Gastroesophageal sphincter (tissue), 4 donors: ENCODE data around the gene NCF2. TPM values are rescaled to one million over a fixed set of nuclear protein-coding genes. Genes with fewer than 3 reads are reported as not detected.
A peak's percentile ranks its signal among the peaks of the same experiment; 100 is the strongest.

Experiments
- ATAC-seq: fragments of 150-250 bp; one replicate; pipeline ENCODE4 v1.9.1; 2016; ENCODE audit warnings: mild to moderate bottlenecking, moderate library complexity
- H3K27ac ChIP-seq, 4 donors: fragments of 200-600 bp; sonication (generic) in 3 of 4; 1 replicate in 3 of 4; 2 replicates in 1 of 4; pipeline ENCODE4 v1.5.1; 2016 to 2019
- H3K27me3 ChIP-seq: fragments of 200-600 bp; sonication (generic); one replicate; pipeline ENCODE4 v1.5.1; 2019
- H3K36me3 ChIP-seq, 2 donors: fragments of 200-600 bp; sonication (generic); one replicate each; pipeline ENCODE4 v1.5.1; 2019; ENCODE audit warnings: control low read depth in 1 of 2
- H3K4me1 ChIP-seq, 3 donors: fragments of 200-600 bp; sonication (generic); 1 replicate in 2 of 3; 2 replicates in 1 of 3; pipeline ENCODE4 v1.5.1; 2016 to 2019; ENCODE audit warnings: control low read depth in 2 of 3
- H3K4me3 ChIP-seq, 2 donors: fragments of 200-600 bp; sonication (generic); one replicate each; pipeline ENCODE4 v1.5.1; 2019; ENCODE audit warnings: mild to moderate bottlenecking in 1 of 2, moderate library complexity in 1 of 2
- H3K9me3 ChIP-seq, 3 donors: fragments of 200-600 bp; sonication (generic); one replicate each; pipeline ENCODE4 v1.5.1; 2017 to 2019; ENCODE audit warnings: control low read depth in 2 of 3
- EP300 ChIP-seq: sonication (generic); formaldehyde crosslinking; IDR thresholded peaks from one replicate; pipeline ENCODE4 v1.6.1; 2017; ENCODE audit warnings: antibody characterized with exemption, mild to moderate bottlenecking
- POLR2A ChIP-seq, 2 donors: fragments of 450-650 bp; IDR thresholded peaks; one replicate each; pipeline ENCODE4 v1.6.1; 2017; ENCODE audit warnings: antibody characterized with exemption in 2 of 2, mild to moderate bottlenecking in 2 of 2, moderate library complexity in 1 of 2
- POLR2AphosphoS5 ChIP-seq: sonication (generic); formaldehyde crosslinking; IDR thresholded peaks from one replicate; pipeline ENCODE4 v1.6.1; 2017; ENCODE audit warnings: antibody characterized with exemption
- WGBS, 2 donors: methylation state at CpG; one replicate each; pipeline ENCODE4 v1.1.5; 2018; ENCODE audit warnings: low coverage in 1 of 2; 5-methylcytosine and 5-hydroxymethylcytosine counted together
- total RNA-seq, 4 donors: library from RNA; depleted of rRNA; stranded (reverse); fragments of >200 nt; gene quantifications; one replicate each; pipeline ENCODE4 v1.1.0, GENCODE V29; 2016
- TF ChIP-seq, protein P1 (sequence below), 4 experiments: fragments of 200-600 bp in 2 of 4; fragments of 450-650 bp in 2 of 4; sonication (generic) in 1 of 4; IDR thresholded peaks; one replicate each; pipeline ENCODE4 v1.5.1; 2017 to 2019; ENCODE audit warnings: antibody characterized with exemption in 4 of 4, mild to moderate bottlenecking in 2 of 4, moderate library complexity in 2 of 4

Gene NCF2
- total RNA-seq, 4 donors from 2014 or later, result 3.7 to 22.0 (median 13.8) TPM

- peaks cover 3 to 31% (median 9%) of the 10 kb centered on the region in 3 donors for H3K4me1 ChIP-seq
- H3K9me3 ChIP-seq, result no peaks in the 10 kb centered on the region
- TF ChIP-seq EP300 (no peak), POLR2A (IDR thresholded peaks at IDR 0.05) (no peak), POLR2AphosphoS5 (no peak)
- TF ChIP-seq, protein P1, sequence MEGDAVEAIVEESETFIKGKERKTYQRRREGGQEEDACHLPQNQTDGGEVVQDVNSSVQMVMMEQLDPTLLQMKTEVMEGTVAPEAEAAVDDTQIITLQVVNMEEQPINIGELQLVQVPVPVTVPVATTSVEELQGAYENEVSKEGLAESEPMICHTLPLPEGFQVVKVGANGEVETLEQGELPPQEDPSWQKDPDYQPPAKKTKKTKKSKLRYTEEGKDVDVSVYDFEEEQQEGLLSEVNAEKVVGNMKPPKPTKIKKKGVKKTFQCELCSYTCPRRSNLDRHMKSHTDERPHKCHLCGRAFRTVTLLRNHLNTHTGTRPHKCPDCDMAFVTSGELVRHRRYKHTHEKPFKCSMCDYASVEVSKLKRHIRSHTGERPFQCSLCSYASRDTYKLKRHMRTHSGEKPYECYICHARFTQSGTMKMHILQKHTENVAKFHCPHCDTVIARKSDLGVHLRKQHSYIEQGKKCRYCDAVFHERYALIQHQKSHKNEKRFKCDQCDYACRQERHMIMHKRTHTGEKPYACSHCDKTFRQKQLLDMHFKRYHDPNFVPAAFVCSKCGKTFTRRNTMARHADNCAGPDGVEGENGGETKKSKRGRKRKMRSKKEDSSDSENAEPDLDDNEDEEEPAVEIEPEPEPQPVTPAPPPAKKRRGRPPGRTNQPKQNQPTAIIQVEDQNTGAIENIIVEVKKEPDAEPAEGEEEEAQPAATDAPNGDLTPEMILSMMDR (IDR thresholded peaks at IDR 0.05), result no peak
- H3K27ac ChIP-seq, result no peak overlapping the region
- no peak overlapping the region for H3K4me3 ChIP-seq
- no peaks in the 10 kb centered on the region for H3K36me3 ChIP-seq
- ATAC-seq, result no peak
- 57 to 67% methylated on average over 3 of the region's 3 CpGs for WGBS, 2 donors
- no peaks in the 10 kb centered on the region for H3K27me3 ChIP-seq
Observed at GRCh38 chr1:183612407-183612806, 22.1 kb upstream of the NCF2 start.

DNA sequence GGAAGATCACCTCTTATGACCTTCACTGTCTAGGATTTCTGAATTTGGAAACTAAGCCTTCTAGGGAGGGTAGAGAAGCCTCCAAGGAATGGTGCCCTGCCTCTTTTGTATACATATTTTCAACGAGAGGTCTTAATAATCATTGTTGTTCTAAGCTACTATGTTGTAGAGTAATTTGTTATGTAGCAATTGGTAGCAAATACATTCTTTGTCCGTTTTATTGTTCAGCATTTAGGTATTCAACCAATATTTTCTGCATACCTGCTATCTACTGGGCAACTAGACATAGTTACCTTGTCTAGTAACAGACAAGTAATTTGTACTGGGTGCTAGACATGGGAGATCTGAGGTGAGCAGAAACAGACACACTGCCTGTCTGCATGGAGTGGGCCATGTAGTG lies 20.8 kb upstream of the NCF2 start:
- H3K36me3 ChIP-seq, result no peaks in the 10 kb centered on the region
- H3K4me3 ChIP-seq, result no peak overlapping the region
- peaks cover 3 to 31% (median 9%) of the 10 kb centered on the region in 3 donors for H3K4me1 ChIP-seq
- H3K27me3 ChIP-seq, result no peaks in the 10 kb centered on the region
- ATAC-seq, result no peak
- no peaks in the 10 kb centered on the region for H3K9me3 ChIP-seq
- TF ChIP-seq EP300 (no peak), POLR2A (IDR thresholded peaks at IDR 0.05) (no peak), POLR2AphosphoS5 (no peak)
- TF ChIP-seq, protein P1 (IDR thresholded peaks at IDR 0.05), result no peak
- no peak overlapping the region for H3K27ac ChIP-seq
- WGBS, 2 donors, result 62% methylated on average over 2 of the region's 2 CpGs

GRCh38 chr1:183609759-183610452 lies 19.6 kb upstream of the NCF2 start:
- no peak for ATAC-seq
- peak overlapping the region; percentile 35 to 63 (median 56) for H3K27ac ChIP-seq
- H3K4me3 ChIP-seq, result no peak overlapping the region
- TF ChIP-seq POLR2AphosphoS5 (no peak), EP300 (no peak)
- peaks cover 3 to 31% (median 9%) of the 10 kb centered on the region in 3 donors for H3K4me1 ChIP-seq
- no peaks in the 10 kb centered on the region for H3K9me3 ChIP-seq
- no peaks in the 10 kb centered on the region for H3K36me3 ChIP-seq
- no peaks in the 10 kb centered on the region for H3K27me3 ChIP-seq
- WGBS, 2 donors, result 4 to 13% methylated on average over 2 to 3 of the region's 3 CpGs

DNA sequence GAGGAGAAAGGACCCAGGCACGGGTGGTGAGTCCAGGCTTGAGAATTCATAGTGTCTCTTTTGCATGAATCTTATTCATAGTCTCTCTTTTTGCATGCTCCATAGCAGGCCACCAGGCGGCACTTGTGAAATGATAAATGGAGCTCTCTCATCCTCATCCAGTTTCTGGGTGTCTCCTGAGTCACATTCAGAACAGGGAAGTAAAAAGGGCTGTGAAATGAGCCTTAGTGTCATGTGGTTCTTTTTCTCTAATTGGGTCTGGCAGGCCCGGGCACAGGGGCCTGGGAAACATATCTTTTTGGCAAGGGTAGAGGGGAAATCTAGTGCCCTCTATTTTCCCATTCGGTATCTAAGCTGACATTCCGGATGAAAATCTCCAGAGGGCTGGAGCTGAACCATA lies 19.1 kb upstream of the NCF2 start:
- Histone ChIP-seq H3K27me3 (no peaks in the 10 kb centered on the region), H3K4me1 (peaks cover 3 to 31% (median 9%) of the 10 kb centered on the region in 3 donors), H3K36me3 (no peaks in the 10 kb centered on the region), H3K9me3 (no peaks in the 10 kb centered on the region), H3K4me3 (no peak overlapping the region), H3K27ac (peak overlapping the region; percentile 35 to 63 (median 53))
- ATAC-seq, result peak; percentile 86
- 0 to 7% methylated on average over 4 to 5 of the region's 5 CpGs for WGBS, 2 donors
- TF ChIP-seq POLR2AphosphoS5, result no peak
- TF ChIP-seq, protein P1 (IDR thresholded peaks at IDR 0.05), result peak; percentile 26 to 70 (median 67)

DNA sequence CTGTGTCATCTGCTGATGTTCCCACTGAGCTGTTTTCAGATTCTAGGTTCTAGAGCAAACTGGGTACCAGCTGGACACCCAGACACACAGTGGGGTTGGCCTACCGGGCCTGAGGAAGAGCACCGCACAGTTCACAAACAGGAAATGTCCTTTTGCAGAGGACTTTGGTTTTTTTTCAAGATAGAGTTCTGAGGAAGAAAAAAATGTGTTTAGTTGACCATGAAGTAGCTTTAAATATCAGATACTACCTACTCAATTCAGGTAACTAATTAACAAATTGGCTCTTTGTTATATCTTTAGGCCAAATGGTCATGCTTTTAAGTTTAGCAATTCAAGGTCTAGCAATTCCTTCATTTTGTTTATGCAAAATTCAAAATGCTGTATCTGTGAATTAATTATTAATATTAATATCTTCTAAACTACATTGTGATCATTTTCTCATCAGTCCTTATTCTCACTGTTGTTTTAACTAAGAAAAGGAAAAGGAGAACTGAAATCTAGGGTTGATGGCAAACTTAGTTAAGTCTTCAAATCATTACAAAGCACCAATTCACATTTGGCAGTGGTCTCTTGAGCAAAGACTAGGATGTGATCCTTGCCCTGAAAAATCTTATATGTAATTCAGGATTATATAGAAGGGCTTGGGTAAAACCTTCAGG lies 17.2 kb upstream of the NCF2 start:
- H3K36me3 ChIP-seq, result no peaks in the 10 kb centered on the region
- ATAC-seq, result no peak
- 74 to 94% methylated on average over 2 of the region's 2 CpGs for WGBS, 2 donors
- no peak overlapping the region for H3K4me3 ChIP-seq
- no peak overlapping the region for H3K27ac ChIP-seq
- H3K9me3 ChIP-seq, result no peaks in the 10 kb centered on the region
- H3K27me3 ChIP-seq, result no peaks in the 10 kb centered on the region
- H3K4me1 ChIP-seq, result peaks cover 3 to 31% (median 9%) of the 10 kb centered on the region in 3 donors
- no peak for TF ChIP-seq EP300
- TF ChIP-seq POLR2AphosphoS5, result no peak
- TF ChIP-seq, protein P1 (IDR thresholded peaks at IDR 0.05), result no peak
- no peak for TF ChIP-seq POLR2A (IDR thresholded peaks at IDR 0.05)
